SK-N-SH (cell line): ENCODE results near the gene TFR2.

Experiments used
- CTCF ChIP-seq: fragments of 200-600 bp; sonication (generic); IDR thresholded peaks from 2 replicates; pipeline ENCODE4 v1.6.1; 2017; ENCODE audit warnings: antibody characterized with exemption, mild to moderate bottlenecking, moderate library complexity
- EZH2phosphoT487 ChIP-seq: fragments of 200-600 bp; sonication (generic); IDR thresholded peaks from 2 replicates; pipeline ENCODE4 v1.6.1; 2017; ENCODE audit warnings: low read depth, mixed run types, mild to moderate bottlenecking, antibody characterized with exemption, moderate library complexity, borderline replicate concordance
- MAX ChIP-seq: IDR thresholded peaks from 2 replicates; pipeline ENCODE4 v1.4.0; 2012; ENCODE audit warnings: low read depth
- PBX3 ChIP-seq: IDR thresholded peaks from 2 replicates; pipeline ENCODE4; 2012
- REST ChIP-seq: IDR thresholded peaks from 2 replicates; pipeline ENCODE4 v1.6.1; 2012; ENCODE audit warnings: mild to moderate bottlenecking, low read depth, low read length, moderate library complexity
- RXRA ChIP-seq: IDR thresholded peaks from 2 replicates; pipeline ENCODE4 v1.4.0; 2012; ENCODE audit warnings: low read depth, mild to moderate bottlenecking, borderline replicate concordance
- TAF1 ChIP-seq: IDR thresholded peaks from 2 replicates; pipeline ENCODE4 v1.6.1; 2012; ENCODE audit warnings: low read depth, mild to moderate bottlenecking, low read length, moderate library complexity, borderline replicate concordance
- YY1 ChIP-seq: IDR thresholded peaks from 2 replicates; pipeline ENCODE4 v1.4.0; 2012; ENCODE audit warnings: low read depth, mild to moderate bottlenecking

GRCh38 chr7:100641860-100642533 lies 645 bp upstream of the TFR2 start:
- TF ChIP-seq RXRA (no peak), CTCF (no peak), EZH2phosphoT487 (no peak), TAF1 (no peak), PBX3 (no peak), YY1 (no peak), MAX (no peak), REST (no peak)
